Hepatocyte (in vitro differentiated cells): ENCODE results near the gene LRRIQ4.

ENCODE experiments used
- EZH2 ChIP-seq: fragments of 200-600 bp; sonication (generic); IDR thresholded peaks from 2 replicates; pipeline ENCODE4 v1.6.1; 2016; ENCODE audit warnings: antibody characterized with exemption, mild to moderate bottlenecking, borderline replicate concordance
- EZH2phosphoT487 ChIP-seq: fragments of 200-600 bp; sonication (generic); IDR thresholded peaks from one replicate; pipeline ENCODE4 v1.6.1; 2018; ENCODE audit warnings: antibody characterized with exemption, mild to moderate bottlenecking, low read depth, moderate library complexity; ENCODE audit not compliant: unreplicated experiment, severe bottlenecking
- TF ChIP-seq, protein P1 (sequence below): fragments of 200-600 bp; sonication (generic); IDR thresholded peaks from 2 replicates; pipeline ENCODE4 v1.5.1; 2016; ENCODE audit warnings: antibody characterized with exemption, mild to moderate bottlenecking; ENCODE audit not compliant: poor library complexity

DNA sequence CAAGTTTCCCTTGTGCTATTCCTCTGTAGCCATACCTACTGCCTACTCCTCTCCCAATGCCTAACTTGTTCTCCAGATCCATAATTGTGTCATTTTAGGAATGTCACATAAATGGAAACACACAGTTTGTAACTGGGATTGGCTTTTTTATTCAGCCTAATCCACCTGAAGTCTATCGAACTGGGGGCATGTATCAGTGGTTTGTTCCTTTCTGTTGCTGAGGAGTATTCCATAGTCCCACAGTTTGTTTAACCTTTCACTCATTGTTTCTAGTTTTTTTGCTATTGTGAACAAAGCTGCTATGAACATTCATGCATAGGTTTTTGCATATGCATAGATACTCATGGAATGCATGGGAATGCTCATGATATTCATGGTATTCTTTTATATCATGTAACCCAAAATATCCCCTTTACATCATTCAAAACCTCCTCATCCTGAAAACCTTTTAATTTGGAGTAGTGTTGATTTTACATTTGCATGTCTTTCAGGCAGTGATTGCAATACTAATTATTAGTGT is 25.9 kb downstream of the LRRIQ4 start:
- TF ChIP-seq, protein P1, sequence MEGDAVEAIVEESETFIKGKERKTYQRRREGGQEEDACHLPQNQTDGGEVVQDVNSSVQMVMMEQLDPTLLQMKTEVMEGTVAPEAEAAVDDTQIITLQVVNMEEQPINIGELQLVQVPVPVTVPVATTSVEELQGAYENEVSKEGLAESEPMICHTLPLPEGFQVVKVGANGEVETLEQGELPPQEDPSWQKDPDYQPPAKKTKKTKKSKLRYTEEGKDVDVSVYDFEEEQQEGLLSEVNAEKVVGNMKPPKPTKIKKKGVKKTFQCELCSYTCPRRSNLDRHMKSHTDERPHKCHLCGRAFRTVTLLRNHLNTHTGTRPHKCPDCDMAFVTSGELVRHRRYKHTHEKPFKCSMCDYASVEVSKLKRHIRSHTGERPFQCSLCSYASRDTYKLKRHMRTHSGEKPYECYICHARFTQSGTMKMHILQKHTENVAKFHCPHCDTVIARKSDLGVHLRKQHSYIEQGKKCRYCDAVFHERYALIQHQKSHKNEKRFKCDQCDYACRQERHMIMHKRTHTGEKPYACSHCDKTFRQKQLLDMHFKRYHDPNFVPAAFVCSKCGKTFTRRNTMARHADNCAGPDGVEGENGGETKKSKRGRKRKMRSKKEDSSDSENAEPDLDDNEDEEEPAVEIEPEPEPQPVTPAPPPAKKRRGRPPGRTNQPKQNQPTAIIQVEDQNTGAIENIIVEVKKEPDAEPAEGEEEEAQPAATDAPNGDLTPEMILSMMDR: no peak
- TF ChIP-seq EZH2phosphoT487 (no peak), EZH2 (no peak)
